B cell (primary cell): ENCODE results near the gene MST1R. TPM values are rescaled to one million over a fixed set of nuclear protein-coding genes. Genes with fewer than 3 reads are reported as not detected.
"Not testable (repeated sequence)": the region's sequence is repeated elsewhere in the genome, so short reads cannot be mapped to it uniquely, and the experiment has no call there.

Experiments
- ATAC-seq: fragments of 200-7000 bp; cut with Tn5 transposase; one replicate; pipeline ENCODE4 v1.10.0; 2021; ENCODE audit warnings: low read depth, mild to moderate bottlenecking, moderate number of reproducible peaks, moderate library complexity
- CTCF ChIA-PET: fragments of 350-600 bp; sonication (Branson Sonifier 250); formaldehyde crosslinking; loops from one replicate; lab custom pipeline; 2021; ENCODE audit warnings: antibody characterized with exemption, inconsistent platforms; lab: Charles Lee
- POLR2A ChIA-PET: fragments of 350-600 bp; sonication (Branson Sonifier 250); formaldehyde crosslinking; loops from one replicate; lab custom pipeline; 2021; ENCODE audit warnings: antibody characterized with exemption; lab: Charles Lee
- DNase-seq: peaks from one replicate; pipeline ENCODE4 v3.0.0; 2013
- H2AFZ ChIP-seq: 2 replicates; pipeline ENCODE4 v1.6.1; 2012; ENCODE audit warnings: mild to moderate bottlenecking, low read depth, low read length; ENCODE audit not compliant: insufficient read depth, poor library complexity, severe bottlenecking
- H3K27ac ChIP-seq, 2 donors: 1 replicate in 1 of 2; 2 replicates in 1 of 2; pipeline ENCODE4 v1.5.1; 2012 to 2013; ENCODE audit warnings: low read length in 2 of 2, mild to moderate bottlenecking in 2 of 2, moderate library complexity in 1 of 2
- H3K27me3 ChIP-seq, 4 experiments: fragments of 200-600 bp in 1 of 4; sonication (generic) in 1 of 4; replicated peaks in 1 of 4; 1 replicate in 2 of 4; 2 replicates in 2 of 4; pipeline versions ENCODE4 v1.6.1 to v1.7.0; 2013 to 2016; ENCODE audit warnings: low read length in 3 of 4, mild to moderate bottlenecking in 2 of 4, mixed read lengths in 1 of 4, moderate library complexity in 1 of 4; ENCODE audit not compliant: insufficient read depth in 4 of 4, control insufficient read depth in 3 of 4; ENCODE audit errors: control extremely low read depth in 1 of 4
- H3K36me3 ChIP-seq, 2 experiments: replicated peaks in 1 of 2; 1 replicate in 1 of 2; 2 replicates in 1 of 2; pipeline versions ENCODE4 v1.6.1 to v1.7.1; 2013; ENCODE audit warnings: low read length in 1 of 2; ENCODE audit not compliant: insufficient read depth in 2 of 2, control insufficient read depth in 1 of 2; ENCODE audit errors: control extremely low read depth in 1 of 2, extremely low read depth in 1 of 2
- H3K4me1 ChIP-seq, 2 donors: fragments of 200-600 bp in 1 of 2; sonication (generic) in 1 of 2; 1 replicate in 1 of 2; 2 replicates in 1 of 2; pipeline versions ENCODE4 v1.5.1 to v1.6.1; 2013 to 2017; ENCODE audit warnings: low read length in 2 of 2; ENCODE audit not compliant: control insufficient read depth in 2 of 2, insufficient read depth in 2 of 2
- H3K4me2 ChIP-seq: replicated peaks from 2 replicates; pipeline ENCODE3; 2012; ENCODE audit warnings: mild to moderate bottlenecking, low read depth, low read length; ENCODE audit not compliant: poor library complexity, severe bottlenecking
- H3K4me3 ChIP-seq, 5 experiments: fragments of 200-600 bp in 1 of 5; sonication (generic) in 1 of 5; 1 replicate in 3 of 5; 2 replicates in 2 of 5; pipeline versions ENCODE4 v1.5.1 to v1.7.0; 2011 to 2016; ENCODE audit warnings: low read length in 4 of 5, mild to moderate bottlenecking in 4 of 5, low read depth in 2 of 5, control low read depth in 1 of 5, moderate library complexity in 1 of 5; ENCODE audit not compliant: insufficient read depth in 1 of 5; ENCODE audit errors: control extremely low read depth in 1 of 5, extremely low read depth in 1 of 5
- H3K79me2 ChIP-seq: fragments of 200-600 bp; sonication (generic); one replicate; pipeline ENCODE4 v1.6.0; 2016; ENCODE audit warnings: low read length; ENCODE audit not compliant: control insufficient read depth, insufficient read depth
- H3K9ac ChIP-seq: fragments of 200-600 bp; sonication (generic); 2 replicates; pipeline ENCODE4 v1.6.1; 2017; ENCODE audit warnings: mild to moderate bottlenecking, low read length, moderate library complexity
- H3K9me3 ChIP-seq, 3 donors: one replicate each; pipeline versions ENCODE4 v1.6.1 to v1.7.1; 2013; ENCODE audit warnings: low read length in 2 of 3; ENCODE audit not compliant: control insufficient read depth in 2 of 3, insufficient read depth in 1 of 3; ENCODE audit errors: control extremely low read depth in 1 of 3
- H4K20me1 ChIP-seq: 2 replicates; pipeline ENCODE4 v1.6.0; 2012; ENCODE audit warnings: mild to moderate bottlenecking, low read length; ENCODE audit not compliant: insufficient read depth, control insufficient read depth, poor library complexity, severe bottlenecking
- H3K27ac Mint-ChIP-seq: one replicate; pipeline ENCODE4 v1.8.0; 2021; ENCODE audit warnings: mixed read lengths
- H3K27me3 Mint-ChIP-seq: one replicate; pipeline ENCODE4 v1.8.0; 2021; ENCODE audit warnings: mixed read lengths
- H3K4me1 Mint-ChIP-seq: one replicate; pipeline ENCODE4 v1.8.0; 2021; ENCODE audit warnings: mixed read lengths
- H3K4me3 Mint-ChIP-seq: one replicate; pipeline ENCODE4 v1.8.0; 2021; ENCODE audit warnings: mixed read lengths
- H3K9me3 Mint-ChIP-seq: one replicate; pipeline ENCODE4 v1.8.0; 2022; ENCODE audit warnings: mixed read lengths; ENCODE audit not compliant: insufficient read depth
- CTCF ChIP-seq: fragments of 200-600 bp; IDR thresholded peaks from one replicate; pipeline ENCODE4 v1.8.0; 2022; ENCODE audit warnings: antibody characterized with exemption, mild to moderate bottlenecking
- EZH2 ChIP-seq: IDR thresholded peaks from 2 replicates; pipeline ENCODE4 v1.6.1; 2012; ENCODE audit warnings: borderline replicate concordance, low read depth, mild to moderate bottlenecking, moderate library complexity, low read length; ENCODE audit not compliant: insufficient read depth, poor library complexity, severe bottlenecking
- WGBS: methylation state at CpG from one replicate; pipeline ENCODE4 v1.1.5; 2013; ENCODE audit warnings: missing lambda C conversion rate; ENCODE audit not compliant: insufficient coverage; 5-methylcytosine and 5-hydroxymethylcytosine counted together
- intact Hi-C: fragments of 100-400 bp; cut with micrococcal nuclease; formaldehyde crosslinking; loops from one replicate; pipeline ENCODE4 v1.10.0; 2022
- polyA plus RNA-seq: library from polyadenylated mRNA; depleted of rRNA; stranded (reverse); fragments of >200 nt; gene quantifications from 2 replicates; pipeline ENCODE4 v1.2.3, GENCODE V29; 2012
- total RNA-seq, 2 donors: library from RNA; stranded (reverse); fragments of 120-200 nt in 1 of 2; gene quantifications; 1 replicate in 1 of 2; 2 replicates in 1 of 2; pipeline versions ENCODE4 v1.2.3 to v1.2.4, GENCODE V29; 2013 to 2022

MST1R gene
- total and polyA plus RNA-seq, 2 donors (not counting 1 experiment from before 2014, with no cell fraction given) = 1.7 to 2.4 TPM

GRCh38 chr3:49937090-49937489, 33.4 kb upstream of the MST1R start:
- no peak overlapping the region for H2AFZ ChIP-seq

DNA sequence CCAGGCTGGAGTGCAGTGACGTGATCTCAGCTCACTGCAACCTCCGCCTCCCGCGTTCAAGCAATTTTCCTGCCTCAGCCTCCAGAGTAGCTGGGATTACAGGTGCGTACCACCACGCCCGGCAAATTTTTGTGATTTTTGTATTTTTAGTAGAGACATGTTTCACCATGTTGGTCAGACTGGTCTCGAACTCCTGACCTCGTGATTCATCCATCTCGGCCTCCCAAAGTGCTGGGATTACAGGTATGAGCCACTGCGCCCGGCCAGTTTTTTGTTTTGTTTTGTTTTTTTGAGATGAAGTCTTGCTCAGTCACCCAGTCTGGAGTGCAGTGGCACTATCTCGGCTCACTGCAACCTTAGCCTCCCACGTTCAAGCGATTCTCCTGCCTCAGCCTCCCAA, 28.6 kb upstream of the MST1R start:
- H3K4me3 Mint-ChIP-seq, ATAC-seq: not testable (repeated sequence)
- 98% methylated on average over 13 of the region's 15 CpGs for WGBS

More at GRCh38 chr3:49937090-49937489, 33.4 kb upstream of the MST1R start:
- Histone ChIP-seq H3K9me3 (no peaks in the 10 kb centered on the region), H3K36me3 (no peaks in the 10 kb centered on the region), H3K4me1 (peaks cover 11 to 21% of the 10 kb centered on the region in 2 donors), H3K4me3 (no peak overlapping the region), H3K9ac (no peak overlapping the region), H3K79me2 (peaks cover 19% of the 10 kb centered on the region), H3K27me3 (no peaks in the 10 kb centered on the region), H4K20me1 (peaks cover 13% of the 10 kb centered on the region), H3K4me2 (no peak overlapping the region), H3K27ac (no peak overlapping the region)
- Mint-ChIP-seq H3K4me1 (peaks cover 21% of the 10 kb centered on the region), H3K27me3 (no peaks in the 10 kb centered on the region), H3K27ac (no peak overlapping the region), H3K4me3 (no peak overlapping the region), H3K9me3 (no peaks in the 10 kb centered on the region)
- ChIA-PET POLR2A (no interaction called here), CTCF (interaction anchor here (0.6 to 1.6 kb wide), 2 partner anchors 30 to 44 kb away, joined by 3 to 4 read pairs; no protein-coding TSS in a partner anchor)
- DNase-seq (no peak), ATAC-seq (no peak)
- TF ChIP-seq CTCF (no peak), EZH2 (no peak)
- intact Hi-C loops = no loop called here
- WGBS = 53% methylated on average over 3 of the region's 3 CpGs

More for the DNA sequence above, 28.6 kb upstream of the MST1R start:
- peaks cover 8 to 17% of the 10 kb centered on the region in 2 donors for H3K4me1 ChIP-seq
- H3K9ac ChIP-seq, H3K27ac Mint-ChIP-seq, H2AFZ ChIP-seq, H3K27me3 ChIP-seq, H3K9me3 ChIP-seq, H3K4me2 ChIP-seq, H3K79me2 ChIP-seq, H3K9me3 Mint-ChIP-seq, H3K27me3 Mint-ChIP-seq, H3K36me3 ChIP-seq, H3K27ac ChIP-seq, CTCF ChIA-PET, H4K20me1 ChIP-seq, DNase-seq, H3K4me3 ChIP-seq, intact Hi-C loops: not testable (repeated sequence)
- H3K4me1 Mint-ChIP-seq = peaks cover 11% of the 10 kb centered on the region
- POLR2A ChIA-PET = interaction anchor here (0.6 kb wide), 1 partner anchor 193 kb away, joined by 3 read pairs; no protein-coding TSS in a partner anchor
